ENCODE measurements around the gene NMUR2.

The NMUR2 gene

GRCh38 chr5:152355061-152355460, 50.0 kb downstream of the NMUR2 start:
- Histone ChIP-seq H3K4me1 (no peaks in the 10 kb centered on the region), H3K27ac (no peak overlapping the region)
- TF ChIP-seq CTCF (IDR thresholded peaks at IDR 0.05) = no peak

GRCh38 chr5:152353001-152353400, 52.1 kb downstream of the NMUR2 start:
- Histone ChIP-seq H2AFZ (no peak overlapping the region), H3K27ac (no peak overlapping the region), H3K9ac (no peak overlapping the region), H3K4me2 (ENCODE audit: low read length) (no peak overlapping the region), H3K4me1 (no peaks in the 10 kb centered on the region), H3K36me3 (ENCODE audit: control insufficient read depth, insufficient read depth, low read length) (no peaks in the 10 kb centered on the region), H3K27me3 (ENCODE audit: control insufficient read depth, insufficient read depth, low read length) (no peaks in the 10 kb centered on the region), H3K4me3 (ENCODE audit: low read depth, low read length) (no peak overlapping the region), H3K79me2 (no peaks in the 10 kb centered on the region), H3K9me3 (ENCODE audit: control insufficient read depth, low read length) (no peaks in the 10 kb centered on the region)
- TF ChIP-seq CTCF (IDR thresholded peaks at IDR 0.05) = no peak

More at GRCh38 chr5:152355061-152355460, 50.0 kb downstream of the NMUR2 start:
- H3K4me2 ChIP-seq (ENCODE audit: low read length) = no peak overlapping the region
- peak overlapping the region; percentile 14 for H2AFZ ChIP-seq
- no peaks in the 10 kb centered on the region for H3K79me2 ChIP-seq
- H3K4me3 ChIP-seq (ENCODE audit: low read depth, low read length) = no peak overlapping the region
- no peak overlapping the region for H3K9ac ChIP-seq
- H3K9me3 ChIP-seq (ENCODE audit: control insufficient read depth, low read length) = no peaks in the 10 kb centered on the region
- no peaks in the 10 kb centered on the region for H3K36me3 ChIP-seq (ENCODE audit: control insufficient read depth, insufficient read depth, low read length)
- H3K27me3 ChIP-seq (ENCODE audit: control insufficient read depth, insufficient read depth, low read length) = no peaks in the 10 kb centered on the region

GRCh38 chr5:152349683-152350526, 55.2 kb downstream of the NMUR2 start:
- no peaks in the 10 kb centered on the region for H3K36me3 ChIP-seq (ENCODE audit: control insufficient read depth, insufficient read depth, low read length)
- TF ChIP-seq CTCF (IDR thresholded peaks at IDR 0.05) = peak; percentile 90
- no peak overlapping the region for H3K4me2 ChIP-seq (ENCODE audit: low read length)
- H3K27ac ChIP-seq = no peak overlapping the region
- no peak overlapping the region for H3K4me3 ChIP-seq (ENCODE audit: low read depth, low read length)
- H3K9ac ChIP-seq = no peak overlapping the region
- no peaks in the 10 kb centered on the region for H3K27me3 ChIP-seq (ENCODE audit: control insufficient read depth, insufficient read depth, low read length)
- H3K4me1 ChIP-seq = no peaks in the 10 kb centered on the region
- no peaks in the 10 kb centered on the region for H3K79me2 ChIP-seq
- no peak overlapping the region for H2AFZ ChIP-seq
- H3K9me3 ChIP-seq (ENCODE audit: control insufficient read depth, low read length) = no peaks in the 10 kb centered on the region

Measured in parathyroid adenoma (tissue), 2 donors.